ENCODE data around the gene RAB26. TPM values are rescaled to one million over a fixed set of nuclear protein-coding genes. Genes with fewer than 3 reads are reported as not detected.
"Not testable (repeated sequence)": the region's sequence is repeated elsewhere in the genome, so short reads cannot be mapped to it uniquely, and the experiment has no call there.

RAB26 gene
- total and polyA plus RNA-seq, 10 donors: 0.26 to 7.9 (median 1.2) TPM; not detected in 1

- TF ChIP-seq POLR2AphosphoS5 (IDR thresholded peaks at IDR 0.05): peak in 2 of 3 donors; percentile 57 to 62
- H3K9me3 ChIP-seq; intact Hi-C loops (cut with DNase I; ENCODE audit: low total_unique reads); H3K36me3 ChIP-seq; H3K27me3 ChIP-seq (replicated peaks in 1 of 7); DNase-seq: not testable (repeated sequence)
- H3K27ac ChIP-seq: peak overlapping the region; percentile 53 to 86 (median 77)
- H3K4me3 ChIP-seq: peak overlapping the region in 3 of 8 donors; percentile 5 to 37 (median 11)
- peaks cover 19 to 84% (median 55%) of the 10 kb centered on the region in 6 donors for H3K4me1 ChIP-seq
- 16 to 35% (median 26%) methylated on average over 20 to 37 of the region's 37 CpGs for WGBS, 5 donors
These were observed 23.6 kb upstream of the RAB26 start for GRCh38 chr16:2124694-2125444.

- H3K9me3 ChIP-seq; DNase-seq; intact Hi-C loops (cut with DNase I; ENCODE audit: low total_unique reads); H3K27me3 ChIP-seq (replicated peaks in 1 of 7); H3K36me3 ChIP-seq: not testable (repeated sequence)
- Histone ChIP-seq H3K4me3 (peak overlapping the region in 1 of 8 donors; percentile 37), H3K4me1 (peaks cover 19 to 88% (median 56%) of the 10 kb centered on the region in 6 donors), H3K27ac (peak overlapping the region in 7 of 8 donors; percentile 75 to 86 (median 77))
- WGBS, 5 donors: 34 to 53% (median 44%) methylated on average over 10 to 11 of the region's 11 CpGs
These were observed 22.8 kb upstream of the RAB26 start for GRCh38 chr16:2125609-2126008.

DNA sequence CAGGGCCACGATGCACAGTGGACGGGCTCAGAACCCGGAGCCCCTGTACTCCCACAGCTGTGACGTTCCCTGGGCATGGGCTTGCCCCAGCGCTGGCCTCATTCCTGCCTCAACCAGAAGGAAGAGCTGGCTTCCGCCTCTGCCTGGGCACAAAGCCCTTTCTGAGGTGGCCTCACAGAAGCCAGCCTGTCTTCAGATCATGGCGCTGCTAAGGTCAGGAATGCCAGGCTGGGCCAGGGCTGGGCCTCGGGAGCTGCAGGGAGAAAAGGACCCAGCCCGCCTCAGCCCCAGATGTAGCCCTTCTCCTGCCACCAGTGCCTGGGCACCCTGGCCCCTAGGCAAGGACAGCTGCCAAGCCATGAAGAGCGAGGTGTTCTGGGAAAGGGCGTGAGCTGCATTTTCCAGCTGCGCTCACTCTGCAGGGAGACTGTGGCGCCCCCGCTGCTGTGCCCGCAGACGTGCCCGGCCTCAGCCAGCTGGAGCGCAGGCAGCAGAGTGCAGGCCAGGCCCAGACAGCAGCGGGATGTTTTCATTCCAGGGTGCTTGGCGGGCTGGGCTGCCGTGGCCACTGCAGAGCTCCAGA is 22.2 kb upstream of the RAB26 start:
- H3K4me3 ChIP-seq; intact Hi-C loops (cut with DNase I; ENCODE audit: low total_unique reads); H3K9me3 ChIP-seq; H3K36me3 ChIP-seq; H3K27me3 ChIP-seq (replicated peaks in 1 of 7); DNase-seq: not testable (repeated sequence)
- Histone ChIP-seq H3K4me1 (peaks cover 19 to 84% (median 54%) of the 10 kb centered on the region in 6 donors), H3K27ac (peak overlapping the region in 6 of 8 donors; percentile 55 to 86 (median 81))
- TF ChIP-seq POLR2AphosphoS5 (IDR thresholded peaks at IDR 0.05): peak in 1 of 3 donors; percentile 22
- 31 to 69% (median 58%) methylated on average over 3 to 21 of the region's 21 CpGs for WGBS, 5 donors

GRCh38 chr16:2126928-2127556 is 21.4 kb upstream of the RAB26 start:
- intact Hi-C loops (cut with DNase I; ENCODE audit: low total_unique reads); H3K9me3 ChIP-seq; H3K36me3 ChIP-seq; H3K27me3 ChIP-seq (replicated peaks in 1 of 7); H3K4me3 ChIP-seq: not testable (repeated sequence)
- H3K27ac ChIP-seq: peak overlapping the region in 6 of 8 donors; percentile 55 to 86 (median 81)
- peak; percentile 85 for DNase-seq
- WGBS, 5 donors: 86 to 92% (median 86%) methylated on average over 21 to 31 of the region's 31 CpGs
- H3K4me1 ChIP-seq: peaks cover 19 to 77% (median 50%) of the 10 kb centered on the region in 6 donors

DNA sequence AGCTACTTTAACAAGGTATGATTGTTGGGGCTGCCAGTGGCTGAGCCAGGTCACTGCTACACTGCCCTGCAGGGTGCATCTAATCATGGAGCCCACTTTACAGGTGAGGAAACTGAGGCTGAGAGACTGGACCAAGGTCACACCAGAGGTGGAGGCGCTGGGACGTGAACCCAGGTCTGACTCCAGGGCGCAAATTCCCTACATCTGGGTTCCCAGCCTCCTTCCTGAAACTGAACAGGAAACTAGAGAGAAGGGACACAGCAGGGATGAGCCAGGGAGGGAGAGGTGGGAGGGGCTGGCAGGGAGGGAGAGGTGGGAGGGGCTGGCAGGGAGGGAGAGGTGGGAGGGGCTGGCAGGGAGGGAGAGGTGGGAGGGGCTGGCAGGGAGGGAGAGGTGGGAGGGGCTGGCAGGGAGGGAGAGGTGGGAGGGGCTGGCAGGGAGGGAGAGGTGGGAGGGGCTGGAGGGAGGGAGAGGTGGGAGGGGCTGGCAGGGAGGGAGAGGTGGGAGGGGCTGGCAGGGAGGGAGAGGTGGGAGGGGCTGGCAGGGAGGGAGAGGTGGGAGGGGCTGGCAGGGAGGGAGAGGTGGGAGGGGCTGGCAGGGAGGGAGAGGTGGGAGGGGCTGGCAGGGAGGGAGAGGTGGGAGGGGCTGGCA is 20.7 kb upstream of the RAB26 start:
- 55 to 71% (median 66%) methylated on average over 3 of the region's 3 CpGs; no CpG with 5 or more reads in 1 of the 5 donors for WGBS, 5 donors
- H3K36me3 ChIP-seq; H3K9me3 ChIP-seq; intact Hi-C loops (cut with DNase I; ENCODE audit: low total_unique reads); H3K27me3 ChIP-seq (replicated peaks in 1 of 7); DNase-seq; H3K4me3 ChIP-seq: not testable (repeated sequence)
- peak in 2 of 3 donors; percentile 9 to 26 for TF ChIP-seq POLR2AphosphoS5 (IDR thresholded peaks at IDR 0.05)
- Histone ChIP-seq H3K27ac (peak overlapping the region in 5 of 8 donors; percentile 27 to 86 (median 85)), H3K4me1 (peaks cover 19 to 72% (median 47%) of the 10 kb centered on the region in 6 donors)

DNA sequence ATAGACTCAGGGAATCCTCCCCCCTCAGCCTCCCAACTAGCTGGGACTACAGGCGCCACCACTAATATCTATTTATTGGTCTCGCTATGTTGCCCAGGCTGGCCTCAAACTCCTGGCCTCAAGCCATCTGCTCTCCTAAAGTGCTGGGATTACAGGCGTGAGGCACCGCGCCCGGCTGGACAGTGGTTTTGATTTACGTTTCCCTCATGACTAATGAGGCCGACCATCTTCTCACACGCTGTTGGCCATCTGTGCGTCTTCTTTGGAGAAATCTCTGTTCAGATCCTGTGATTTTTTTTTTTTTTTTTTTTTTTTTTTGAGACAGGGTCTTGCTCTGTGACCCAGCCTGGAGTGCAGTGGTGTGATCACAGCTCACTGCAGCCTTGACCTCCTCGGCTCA is 19.2 kb upstream of the RAB26 start:
- H3K4me1 ChIP-seq: peaks cover 19 to 62% (median 41%) of the 10 kb centered on the region in 6 donors
- intact Hi-C loops (cut with DNase I; ENCODE audit: low total_unique reads); H3K36me3 ChIP-seq; H3K27ac ChIP-seq; H3K4me3 ChIP-seq; H3K9me3 ChIP-seq; H3K27me3 ChIP-seq (replicated peaks in 1 of 7); DNase-seq: not testable (repeated sequence)
- 71 to 91% (median 84%) methylated on average over 9 of the region's 11 CpGs for WGBS, 5 donors

GRCh38 chr16:2129890-2130447 is 18.5 kb upstream of the RAB26 start:
- H3K27ac ChIP-seq; H3K27me3 ChIP-seq (replicated peaks in 1 of 7); intact Hi-C loops (cut with DNase I; ENCODE audit: low total_unique reads); DNase-seq; H3K9me3 ChIP-seq; H3K36me3 ChIP-seq; H3K4me3 ChIP-seq: not testable (repeated sequence)
- WGBS, 5 donors: 74 to 89% (median 81%) methylated on average over 19 to 22 of the region's 22 CpGs
- H3K4me1 ChIP-seq: peaks cover 19 to 62% (median 34%) of the 10 kb centered on the region in 6 donors

- intact Hi-C loops (cut with DNase I; ENCODE audit: low total_unique reads); H3K9me3 ChIP-seq; H3K36me3 ChIP-seq; H3K27me3 ChIP-seq (replicated peaks in 1 of 7); H3K4me3 ChIP-seq; DNase-seq: not testable (repeated sequence)
- WGBS, 5 donors: 69 to 83% (median 79%) methylated on average over 2 to 7 of the region's 12 CpGs; no CpG with 5 or more reads in 2 of the 5 donors
- H3K27ac ChIP-seq: peak overlapping the region in 1 of 8 donors; percentile 23
- peaks cover 4 to 37% (median 8%) of the 10 kb centered on the region in 6 donors for H3K4me1 ChIP-seq
These were observed 14.6 kb upstream of the RAB26 start for GRCh38 chr16:2133797-2134196.

- Histone ChIP-seq H3K4me3 (peak overlapping the region; percentile 31 to 69 (median 44)), H3K27ac (peak overlapping the region in 6 of 8 donors; percentile 62 to 87 (median 69)), H3K4me1 (peaks cover 4 to 31% (median 10%) of the 10 kb centered on the region in 6 donors)
- DNase-seq: peak; percentile 86
- H3K36me3 ChIP-seq; H3K9me3 ChIP-seq; intact Hi-C loops (cut with DNase I; ENCODE audit: low total_unique reads); H3K27me3 ChIP-seq (replicated peaks in 1 of 7): not testable (repeated sequence)
- 0 to 1% (median 1%) methylated on average over 10 to 35 of the region's 42 CpGs for WGBS, 5 donors
These were observed 13.4 kb upstream of the RAB26 start for GRCh38 chr16:2135071-2135470.
